HG03095 (cell line): ENCODE data around the gene EIF2A.
"Not testable (repeated sequence)": the region's sequence is repeated elsewhere in the genome, so short reads cannot be mapped to it uniquely, and the experiment has no call there.

Experiments
- ATAC-seq: cut with Tn5 transposase; IDR thresholded peaks from one replicate; pipeline ENCODE4 v1.9.1; 2021; ENCODE audit warnings: moderate library complexity; ENCODE audit not compliant: unreplicated experiment

EIF2A gene

DNA sequence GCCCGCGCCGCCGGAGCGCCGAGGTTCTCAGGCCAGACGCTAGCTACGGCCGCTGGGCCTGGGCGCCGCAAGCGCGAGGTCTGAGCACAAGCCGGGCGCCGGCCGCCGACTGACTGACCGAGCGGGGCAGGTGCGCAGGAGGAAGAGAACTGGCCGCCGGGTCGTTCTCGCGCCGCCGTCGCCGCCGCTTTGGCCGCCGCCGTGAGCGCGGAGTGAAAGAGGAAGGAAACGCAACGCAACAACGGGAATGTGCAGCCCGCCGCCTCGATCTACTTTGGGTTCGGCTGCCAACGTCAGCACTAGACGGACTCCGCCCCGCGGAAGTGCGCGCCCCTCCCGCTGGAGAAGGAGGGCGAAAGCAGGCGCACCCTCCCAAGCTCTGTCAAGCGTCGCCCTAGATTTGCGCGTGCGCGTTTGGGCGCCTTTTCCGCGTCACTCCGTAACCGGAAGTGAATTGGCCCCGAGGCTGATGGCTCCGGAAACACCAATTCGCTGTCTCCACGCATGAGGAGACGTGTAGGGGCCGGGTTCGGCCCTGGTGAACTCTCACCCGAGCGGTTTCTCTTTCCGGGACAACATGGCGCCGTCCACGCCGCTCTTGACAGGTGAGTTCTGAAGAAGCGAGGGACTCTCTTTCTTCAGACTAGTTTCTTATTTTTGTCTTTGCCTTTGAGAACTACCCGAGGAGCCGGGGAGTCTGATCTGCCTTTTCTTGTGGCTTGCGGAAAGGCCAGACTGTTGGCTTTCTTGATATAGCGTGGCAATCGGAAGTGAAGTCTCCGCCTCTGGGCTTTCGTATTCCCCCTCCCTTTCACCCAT, at the start of gene EIF2A, which contains the start of gene SERP1:
Gene EIF2A (plus strand): TSS at position 562 of the 819 bp plus-strand sequence. CDS start 16 bp downstream, at position 578.
Gene SERP1 (minus strand): TSS at position 271 of the 819 bp plus-strand sequence. CDS start 361 bp downstream, outside the sequence.
- peak; percentile 89 for ATAC-seq

DNA sequence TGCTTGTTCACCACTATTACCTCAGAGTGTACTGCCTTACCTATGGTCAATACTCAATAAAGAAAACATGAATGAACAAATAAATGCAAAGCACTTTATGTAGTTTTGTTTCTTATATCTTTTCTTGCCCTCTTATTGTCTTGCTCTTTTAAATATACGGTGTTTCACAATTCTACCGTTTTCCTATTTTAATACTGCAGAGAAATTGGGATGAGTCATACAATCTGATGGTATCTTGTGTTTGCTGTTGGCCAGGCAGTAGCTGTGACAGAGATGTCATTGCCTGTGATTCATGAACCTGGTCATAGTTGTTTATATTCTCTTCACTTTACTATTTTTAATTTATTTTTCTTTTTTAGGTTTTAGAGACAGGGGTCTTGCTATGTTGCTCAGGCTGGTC, 48.6 kb upstream of the EIF2A start:
- no peak for ATAC-seq

DNA sequence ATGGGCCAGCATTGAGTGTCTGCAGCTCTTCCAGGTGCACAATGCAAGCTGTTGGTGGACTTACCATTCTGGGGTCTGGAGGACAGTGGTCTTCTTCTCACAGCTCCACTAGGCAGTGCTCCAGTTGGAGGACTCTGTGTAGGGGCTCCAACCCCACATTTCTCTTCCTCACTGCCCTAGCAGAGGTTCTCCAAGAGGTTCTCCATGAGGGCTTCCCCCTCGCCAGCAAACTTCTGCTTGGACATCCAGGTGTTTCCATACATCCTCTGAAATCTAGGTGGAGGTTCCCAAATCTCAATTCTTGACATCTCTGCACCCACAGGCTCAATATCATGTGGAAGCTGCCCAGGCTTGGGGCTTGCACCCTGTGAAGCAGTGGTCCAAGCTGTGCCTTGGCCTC, 45.6 kb upstream of the EIF2A start:
- ATAC-seq, result not testable (repeated sequence)

DNA sequence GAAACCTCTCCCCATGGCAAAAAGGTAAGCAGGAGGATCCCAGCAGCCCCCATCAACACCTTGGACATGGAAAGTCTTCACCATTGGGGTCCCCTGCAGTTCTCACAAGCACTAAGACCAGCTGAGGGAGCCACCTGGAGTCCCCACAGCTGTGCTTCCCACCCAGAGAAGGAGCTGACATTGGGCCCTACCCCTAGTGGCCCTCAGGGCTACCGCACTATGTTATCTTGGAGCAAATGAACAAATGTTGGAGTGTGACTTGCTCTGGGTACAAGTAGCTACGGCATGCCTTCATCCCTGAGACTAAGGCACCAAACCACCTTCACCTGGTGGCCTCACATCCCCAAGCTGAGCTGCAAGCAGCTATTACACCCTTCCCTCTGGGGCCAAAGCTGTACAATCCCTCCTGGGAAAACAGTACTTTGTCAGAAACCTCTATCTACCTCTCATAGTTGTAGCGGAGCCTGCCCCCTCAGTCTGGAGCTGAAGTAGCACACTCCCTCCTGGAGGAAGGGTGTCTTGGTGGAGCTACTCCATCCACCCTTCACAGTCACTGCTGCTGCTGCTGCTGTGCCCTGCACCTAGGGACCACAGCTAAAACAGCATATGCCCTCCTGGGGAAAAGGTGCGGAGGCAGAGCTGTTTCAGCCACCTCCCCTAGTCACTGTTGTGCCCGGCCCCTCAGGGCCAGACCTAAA, 43.0 kb upstream of the EIF2A start:
- ATAC-seq, result no peak

DNA sequence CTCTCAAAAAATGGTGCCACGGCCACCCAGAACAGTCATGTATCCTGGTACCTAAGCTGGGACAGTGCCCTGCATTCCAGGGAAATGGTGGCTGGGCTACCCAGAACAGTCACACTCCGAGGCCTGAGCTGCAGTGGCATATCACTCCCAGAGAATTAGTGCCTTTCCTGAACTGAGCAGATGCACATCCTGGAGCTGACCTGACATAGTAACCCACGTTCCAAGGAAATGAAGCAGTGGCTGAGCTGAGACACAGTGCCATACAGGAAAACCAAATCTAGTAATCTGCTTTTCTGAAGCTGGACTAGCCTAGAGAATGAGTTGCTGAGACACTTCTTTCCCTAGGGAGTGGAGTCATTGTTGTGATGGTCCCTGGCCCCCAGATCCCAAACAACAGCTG, 42.1 kb upstream of the EIF2A start:
- ATAC-seq, result no peak

DNA sequence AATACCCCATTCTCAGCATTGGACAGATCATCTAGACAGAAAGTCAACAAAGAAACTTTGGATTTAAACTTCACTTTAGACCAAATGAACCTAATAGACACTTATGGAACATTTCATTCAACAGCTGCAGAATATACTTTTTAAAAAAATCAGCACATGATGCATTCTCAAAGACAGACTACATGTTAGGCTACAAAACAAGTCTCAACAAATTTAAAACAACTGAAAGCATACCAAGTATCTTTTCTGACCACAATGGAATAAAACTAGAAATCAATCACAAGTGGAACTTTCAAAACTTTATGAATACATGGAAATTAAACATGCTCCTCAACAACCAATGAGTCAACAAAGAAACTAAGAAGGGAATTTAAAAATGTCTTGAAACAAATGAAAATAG, 38.2 kb upstream of the EIF2A start:
- ATAC-seq, result no peak

DNA sequence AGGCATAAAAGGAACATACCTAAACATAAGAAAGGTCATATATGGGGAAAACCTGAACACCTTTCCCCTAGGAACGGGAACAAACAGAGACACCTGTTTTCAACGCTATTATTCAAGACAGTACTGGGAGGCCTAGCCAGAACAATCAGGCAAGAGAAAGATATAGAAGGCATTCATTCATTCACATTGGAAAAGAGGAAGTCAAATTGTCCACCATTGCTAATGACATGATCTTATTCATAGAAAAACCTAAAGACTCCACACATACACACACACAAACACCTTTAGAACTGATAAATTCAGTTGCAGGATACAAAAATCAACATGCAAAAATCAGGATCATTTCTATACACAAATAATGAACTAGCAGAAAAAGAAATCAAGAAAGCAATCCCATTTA, 36.8 kb upstream of the EIF2A start:
- no peak for ATAC-seq

DNA sequence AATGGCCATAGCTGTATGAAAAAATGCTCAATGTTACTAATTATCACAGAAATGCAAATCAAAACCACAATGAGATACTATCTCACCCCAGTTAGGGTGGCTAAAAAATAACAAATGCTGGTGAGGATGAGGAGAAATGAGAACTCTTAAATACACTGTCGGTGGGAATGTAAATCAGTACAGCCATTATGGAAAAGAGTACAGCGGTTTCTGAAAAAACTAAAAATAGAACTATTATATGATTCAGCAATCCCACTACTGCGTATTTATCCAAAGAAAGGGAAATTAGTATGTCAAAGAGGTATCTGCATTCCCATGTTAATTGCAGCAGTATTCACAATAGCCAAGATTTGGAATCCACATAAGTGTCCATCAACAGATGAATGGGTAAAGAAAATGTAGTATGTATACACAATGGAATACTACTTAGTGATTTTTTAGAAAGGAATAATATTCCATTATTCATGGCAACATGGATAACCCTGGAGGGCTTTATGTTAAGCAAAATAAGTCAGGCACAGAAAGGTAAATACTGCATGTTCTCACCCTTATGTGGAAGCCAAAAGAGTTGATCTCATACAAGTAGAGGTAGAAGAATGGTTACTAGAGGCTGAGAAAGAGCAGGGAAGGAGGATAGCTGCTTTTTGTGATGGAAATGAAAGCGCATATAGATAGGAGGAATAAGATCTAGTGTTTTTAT, 35.3 kb upstream of the EIF2A start:
- no peak for ATAC-seq

DNA sequence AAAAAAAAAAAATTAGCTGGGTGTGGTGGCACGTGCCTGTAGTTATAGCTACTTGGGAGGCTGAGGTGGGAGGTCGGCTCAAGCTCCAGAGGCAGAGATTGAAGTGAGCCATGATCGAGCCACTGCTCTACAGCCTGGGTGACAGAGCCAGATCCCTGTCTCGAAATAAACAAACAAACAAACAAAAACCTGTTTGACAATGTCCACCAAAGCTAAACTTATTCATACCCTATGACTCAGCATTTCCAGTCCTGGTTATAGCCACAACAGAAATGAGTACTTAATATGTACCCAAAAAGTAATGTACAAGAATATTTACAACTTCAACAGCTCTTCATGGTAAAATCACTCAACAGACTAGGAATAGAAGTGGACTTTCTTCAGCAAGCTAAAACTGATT, 31.4 kb upstream of the EIF2A start:
- ATAC-seq, result no peak

DNA sequence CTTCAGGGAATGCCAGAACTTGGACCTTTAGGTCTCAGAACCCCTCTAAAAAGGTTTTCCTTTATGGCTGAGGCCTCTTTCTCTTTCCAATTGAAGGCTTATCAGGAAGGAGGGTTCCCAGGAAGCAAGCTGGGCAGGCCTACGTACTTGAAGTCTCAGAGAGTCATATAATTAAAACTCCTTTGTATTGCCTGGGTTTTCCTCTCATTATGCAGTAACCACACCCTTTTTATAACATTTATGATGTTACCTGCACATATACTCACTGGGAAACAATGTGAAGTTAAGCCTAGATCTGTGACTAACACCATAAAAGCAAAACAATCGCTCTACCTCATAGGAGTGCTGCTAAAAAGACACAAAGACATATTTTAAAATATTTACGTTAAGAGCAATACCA, 27.6 kb upstream of the EIF2A start:
- ATAC-seq, result no peak

DNA sequence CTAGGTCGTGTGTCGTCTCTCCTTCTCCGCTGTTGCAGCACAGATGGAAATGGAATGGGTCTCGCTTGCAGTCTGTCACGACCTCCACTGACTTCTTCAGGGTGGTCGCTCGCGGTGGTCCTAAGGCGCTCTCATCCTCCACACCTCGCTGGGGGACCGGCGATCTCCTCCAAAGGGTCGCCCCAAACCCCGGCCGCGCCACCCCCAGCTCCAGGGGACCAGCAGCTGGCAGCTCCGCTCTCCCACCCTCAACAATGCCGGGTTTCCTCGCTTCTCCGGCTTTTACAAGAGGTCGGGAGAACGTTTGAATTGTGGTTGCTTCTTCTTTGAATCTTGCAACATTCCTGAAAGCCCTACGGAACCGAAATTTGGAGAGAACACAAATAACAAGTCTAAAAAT, 26.2 kb upstream of the EIF2A start:
- ATAC-seq, result no peak

DNA sequence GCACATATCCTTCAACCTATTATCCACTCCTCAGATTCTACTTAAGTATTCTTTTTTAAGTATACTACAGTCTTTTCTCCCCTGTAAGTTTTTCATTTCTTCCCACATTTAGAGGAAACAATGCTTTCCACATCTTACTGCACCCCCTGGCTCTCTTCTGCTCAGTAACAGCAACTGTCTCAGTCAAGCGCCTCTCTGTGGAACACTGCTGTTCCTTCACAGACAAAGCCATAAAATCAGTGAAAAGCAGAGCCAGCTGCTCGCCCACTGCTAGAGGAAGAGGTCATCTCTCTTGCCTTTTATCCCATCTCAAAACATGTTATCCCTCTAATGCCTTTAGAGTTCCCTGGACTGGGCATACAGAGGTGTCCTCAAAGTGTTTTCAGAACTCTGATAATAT, 25.1 kb upstream of the EIF2A start:
- no peak for ATAC-seq

DNA sequence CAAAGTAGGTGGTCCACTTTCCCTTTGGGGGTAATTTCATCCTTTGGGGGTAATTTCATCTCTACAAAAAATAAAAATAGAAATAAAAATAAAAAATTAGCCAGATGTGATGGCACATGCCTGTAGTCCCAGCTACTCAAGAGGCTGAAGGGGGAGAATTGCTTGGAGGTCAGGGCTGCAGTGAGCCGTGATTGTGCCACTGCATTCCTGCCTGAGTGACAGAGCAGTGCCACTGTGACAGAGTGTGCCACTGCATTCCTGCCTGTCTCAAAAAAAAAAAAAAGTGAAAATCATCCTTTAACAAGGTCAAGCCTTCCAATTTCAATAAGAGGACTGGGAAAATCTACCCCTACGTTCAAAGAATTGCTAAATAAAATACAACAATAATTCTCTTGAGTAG, 23.0 kb upstream of the EIF2A start:
- no peak for ATAC-seq

DNA sequence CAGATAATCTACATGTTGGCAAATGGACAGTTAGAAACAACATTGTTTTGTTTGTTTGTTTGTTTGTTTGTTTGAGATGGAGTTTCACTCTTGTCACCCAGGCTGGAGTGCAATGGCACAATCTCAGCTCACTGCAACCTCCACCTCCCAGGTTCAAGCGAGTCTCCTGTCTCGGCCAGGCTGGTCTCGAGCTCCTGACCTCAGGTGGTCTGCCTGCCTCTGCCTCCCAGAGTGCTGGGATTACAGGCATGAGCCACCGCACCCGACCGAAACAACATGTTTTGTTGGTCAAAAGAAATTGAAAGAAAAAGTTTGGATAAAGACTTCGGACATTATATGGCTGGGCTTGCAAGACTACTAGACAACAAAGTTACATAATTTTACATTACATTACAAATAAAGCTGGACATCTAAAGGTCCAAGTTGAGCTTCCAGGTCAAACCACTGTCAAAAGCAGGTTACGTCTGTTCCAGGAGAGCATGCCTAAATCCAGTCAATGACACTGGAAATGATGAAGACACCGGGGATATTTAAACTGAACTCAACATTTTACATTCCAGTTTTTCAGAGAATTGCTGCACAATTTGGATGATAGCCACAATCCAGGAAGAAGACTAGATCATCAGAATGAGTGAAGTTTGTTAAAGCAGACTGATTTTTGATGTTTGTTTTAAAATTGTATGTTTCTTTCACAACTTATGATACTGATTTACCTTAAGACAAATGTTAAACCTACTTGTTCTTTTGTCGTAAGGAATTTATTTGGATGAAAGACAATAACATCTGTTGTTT, 18.9 kb upstream of the EIF2A start:
- no peak for ATAC-seq

DNA sequence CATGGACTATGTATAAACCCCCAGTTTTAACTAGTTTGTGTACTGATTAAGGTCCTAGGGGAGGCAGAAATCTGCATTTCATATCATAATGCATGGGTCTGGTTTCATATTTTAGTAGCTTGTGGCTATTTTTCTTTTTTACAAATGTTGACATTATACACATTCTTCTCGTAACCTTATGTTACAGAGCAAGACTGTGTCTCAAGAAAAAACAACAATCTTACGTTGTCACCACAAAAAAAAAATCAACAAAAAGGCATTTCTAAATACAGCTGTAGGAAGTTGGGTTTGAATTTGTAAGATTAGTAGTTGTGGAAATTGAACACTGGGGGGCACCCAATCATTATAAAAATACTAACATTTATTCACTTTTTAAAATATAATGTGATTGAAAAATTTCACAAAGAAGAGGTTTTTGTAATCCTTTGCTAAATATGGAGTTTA, 18.2 kb upstream of the EIF2A start:
- no peak for ATAC-seq

DNA sequence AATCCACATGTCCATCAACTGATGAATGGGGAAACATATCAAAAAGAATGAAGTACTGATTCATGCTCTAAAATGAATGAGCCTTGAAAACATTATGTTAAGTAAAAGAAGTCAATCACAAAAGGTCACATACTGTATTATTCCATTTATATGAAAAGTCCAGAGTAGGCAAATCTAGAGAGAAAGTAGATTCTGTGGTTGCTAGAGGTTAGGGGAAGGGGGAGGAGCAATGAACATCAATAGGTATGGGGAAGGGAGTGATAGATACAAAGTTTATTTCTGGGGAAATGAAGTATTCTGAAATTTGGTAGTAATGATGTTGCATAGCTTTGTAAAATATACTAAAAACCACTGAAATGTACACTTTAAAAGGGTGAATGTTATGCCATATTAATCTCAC, 14.8 kb upstream of the EIF2A start:
- ATAC-seq, result no peak

DNA sequence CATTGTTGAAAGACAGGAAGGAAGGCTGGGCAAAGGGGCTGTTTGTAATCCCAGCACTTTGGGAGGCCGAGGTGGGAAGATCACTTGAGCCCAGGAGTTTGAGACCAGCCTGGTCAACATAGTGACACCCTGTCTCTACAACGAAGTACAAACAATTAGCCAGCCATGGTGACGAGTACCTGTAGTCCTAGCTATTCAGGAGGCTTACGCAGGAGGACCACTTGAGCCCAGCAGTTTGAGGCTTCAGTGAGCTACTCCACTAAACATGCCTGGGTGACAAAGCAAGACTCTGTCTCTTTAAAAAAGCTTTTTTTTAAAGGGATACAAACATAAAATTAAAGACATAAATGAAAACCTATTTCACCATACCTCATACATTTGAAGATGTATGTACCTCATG, 11.4 kb upstream of the EIF2A start:
- ATAC-seq, result no peak

DNA sequence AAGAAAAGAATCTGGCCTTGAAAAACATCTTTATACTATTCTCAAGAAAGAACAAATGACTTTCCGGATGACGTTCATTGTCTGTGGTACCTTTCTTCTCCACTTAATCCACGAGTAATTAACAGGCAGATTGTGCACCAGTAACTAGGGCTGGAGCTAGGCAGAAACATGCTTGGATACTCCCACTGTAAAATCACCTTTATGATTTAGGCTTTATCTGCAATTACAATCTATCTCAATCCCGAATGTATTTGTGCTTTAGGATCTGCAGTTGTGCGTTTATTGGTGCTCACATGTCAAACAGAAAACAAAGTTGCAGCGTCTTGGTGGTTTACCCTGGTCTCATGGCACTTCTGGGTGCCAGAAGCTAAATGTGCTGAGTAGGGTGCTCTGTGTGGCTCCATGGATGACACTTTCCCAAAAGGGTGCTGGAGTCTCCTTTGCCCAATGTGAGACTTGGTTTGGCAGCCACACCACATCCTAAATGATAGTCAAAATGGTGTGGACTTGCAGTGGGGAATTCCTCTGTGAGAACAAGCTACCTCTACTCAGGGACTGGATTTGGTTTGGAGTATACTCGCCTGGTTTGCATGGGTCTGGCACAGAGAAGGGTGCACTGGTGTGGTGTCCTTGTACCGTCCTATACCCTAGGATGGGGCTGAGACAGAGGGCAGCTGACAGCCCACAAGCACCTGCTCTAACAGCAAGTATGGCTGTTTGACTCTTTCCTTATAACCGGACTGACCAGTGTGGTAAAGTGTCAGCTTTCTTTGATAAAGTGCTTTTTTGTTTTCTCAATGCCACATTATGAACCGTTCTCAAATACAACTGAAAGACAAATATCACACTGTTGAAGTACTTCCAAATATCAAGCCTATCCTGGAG, 8.0 kb upstream of the EIF2A start:
- ATAC-seq, result no peak

DNA sequence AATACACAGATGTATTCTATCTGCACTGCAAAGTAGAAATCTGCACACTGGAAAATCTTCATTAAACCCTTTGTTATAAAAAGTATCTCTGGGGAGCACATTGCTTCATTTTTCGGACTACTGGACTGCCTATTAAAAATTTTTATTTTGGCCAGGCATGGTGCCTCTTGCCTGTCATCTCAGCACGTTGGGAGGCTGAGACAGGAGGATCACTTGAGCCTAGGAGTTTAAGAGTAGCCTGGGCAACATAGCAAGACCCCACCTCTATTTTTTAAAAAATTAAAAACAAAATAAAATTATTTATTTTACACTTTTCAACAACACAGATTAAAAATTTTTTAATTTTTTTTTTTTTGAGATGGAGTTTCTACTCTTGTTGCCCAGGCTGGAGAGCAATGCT, 6.3 kb upstream of the EIF2A start:
- ATAC-seq, result no peak

DNA sequence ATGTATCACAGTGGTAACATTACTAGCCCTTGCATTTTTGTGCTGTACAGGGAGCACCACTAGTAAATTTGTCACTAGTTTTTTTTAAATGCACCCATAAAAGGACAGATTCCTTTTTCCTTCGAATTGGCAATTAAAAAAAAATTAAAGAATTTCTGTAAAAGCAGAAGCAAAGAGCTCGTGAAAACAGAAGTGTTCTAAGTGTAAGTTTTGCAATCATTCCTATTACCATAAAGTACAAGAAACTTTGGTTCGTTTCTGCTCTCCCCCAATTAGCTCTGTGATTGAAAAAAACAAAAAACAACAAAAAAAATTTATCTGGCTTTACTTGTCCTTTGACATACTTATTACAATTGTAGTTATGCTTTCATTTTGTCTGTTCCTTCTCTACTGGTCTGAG, 5.6 kb upstream of the EIF2A start:
- ATAC-seq, result no peak
